SW480 (cell line): ENCODE measurements around the gene PIGA.
"Not testable (repeated sequence)": the region's sequence is repeated elsewhere in the genome, so short reads cannot be mapped to it uniquely, and the experiment has no call there.

ENCODE experiments used
- DNase-seq: peaks from one replicate; pipeline ENCODE4 v3.0.0-alpha.2; 2016; ENCODE audit warnings: low spot score

The PIGA gene

DNA sequence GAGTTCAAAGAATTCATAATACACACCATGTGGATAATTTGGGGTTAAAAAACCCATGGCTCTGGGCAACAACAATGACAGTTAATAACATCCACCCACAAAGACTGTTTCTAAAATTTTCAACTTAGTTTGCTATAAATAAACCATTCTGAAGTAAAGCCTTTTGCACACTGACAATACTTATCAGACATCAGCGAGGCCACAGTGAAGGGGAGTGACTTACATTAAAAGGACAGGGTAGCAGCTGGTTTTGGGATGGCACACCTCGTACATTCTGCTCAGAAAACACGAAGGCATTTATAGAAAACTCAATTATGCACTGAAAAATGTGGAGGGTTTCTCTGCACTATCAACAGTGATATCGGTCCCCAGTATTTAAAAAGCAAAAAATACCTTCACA is 15.0 kb downstream of the PIGA start:
- no peak for DNase-seq

GRCh38 chrX:15319075-15319474 is 16.2 kb downstream of the PIGA start:
- DNase-seq: no peak

DNA sequence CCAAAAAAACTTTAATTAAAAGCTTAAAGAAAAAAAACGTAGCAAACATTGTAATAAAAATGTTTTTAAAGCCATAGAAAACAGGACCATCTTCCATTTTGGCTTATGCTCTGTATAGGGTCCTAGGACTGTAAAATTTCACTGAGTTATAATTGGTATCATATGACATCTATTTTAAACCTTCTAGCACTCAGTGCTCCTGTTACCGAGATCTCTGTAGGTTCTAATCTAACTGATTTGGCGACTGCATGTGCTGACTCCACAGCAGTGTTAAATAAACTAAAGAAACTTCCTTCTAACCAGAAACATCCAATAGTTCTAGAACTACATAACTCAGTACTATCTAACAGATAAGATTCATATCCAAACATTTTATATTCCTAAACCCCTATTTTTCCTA is 19.8 kb downstream of the PIGA start, which contains the start of gene ASB11:
Gene ASB11, minus strand, starts transcription at position 132 of the 400 bp plus-strand sequence. Its CDS starts 35 bp downstream, at position 97.
- DNase-seq: no peak

DNA sequence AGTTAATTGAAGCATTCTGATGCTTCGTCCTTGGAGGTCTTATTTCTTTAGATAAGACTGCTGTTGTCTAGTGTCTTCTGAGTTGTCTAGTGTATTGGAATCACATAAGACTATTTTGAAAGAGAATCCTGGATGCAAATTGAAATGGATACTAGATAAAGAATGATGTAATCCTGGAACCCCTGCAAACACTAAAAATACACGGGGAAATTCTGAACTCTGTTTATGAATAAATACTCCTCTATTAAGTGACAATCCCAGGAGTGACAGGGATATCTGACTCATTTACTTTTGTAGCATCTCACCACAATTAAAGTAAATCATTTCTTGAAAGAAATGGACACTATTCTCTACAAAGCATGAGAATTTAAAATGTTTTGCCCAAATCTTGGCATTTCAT is 20.9 kb downstream of the PIGA start:
- DNase-seq: no peak

DNA sequence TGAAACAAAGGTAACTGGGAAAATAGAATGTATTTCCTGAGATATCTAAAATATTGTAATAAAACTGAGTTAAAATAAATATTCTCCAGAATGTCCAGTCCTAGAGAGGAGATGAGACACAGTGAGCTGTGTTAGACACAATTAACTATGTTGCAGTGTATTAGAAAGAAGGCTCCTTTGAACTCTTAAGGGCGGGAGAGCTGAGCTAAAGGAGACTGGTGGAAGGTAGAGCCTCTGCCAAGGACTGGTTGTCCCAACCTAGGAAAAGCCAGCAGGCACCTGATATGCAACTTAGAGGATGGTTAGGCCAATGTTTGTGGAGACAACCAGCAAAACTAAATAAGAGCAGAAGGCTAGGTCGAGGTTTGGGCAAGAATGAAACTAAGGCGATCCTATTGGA is 24.2 kb downstream of the PIGA start:
- no peak for DNase-seq

DNA sequence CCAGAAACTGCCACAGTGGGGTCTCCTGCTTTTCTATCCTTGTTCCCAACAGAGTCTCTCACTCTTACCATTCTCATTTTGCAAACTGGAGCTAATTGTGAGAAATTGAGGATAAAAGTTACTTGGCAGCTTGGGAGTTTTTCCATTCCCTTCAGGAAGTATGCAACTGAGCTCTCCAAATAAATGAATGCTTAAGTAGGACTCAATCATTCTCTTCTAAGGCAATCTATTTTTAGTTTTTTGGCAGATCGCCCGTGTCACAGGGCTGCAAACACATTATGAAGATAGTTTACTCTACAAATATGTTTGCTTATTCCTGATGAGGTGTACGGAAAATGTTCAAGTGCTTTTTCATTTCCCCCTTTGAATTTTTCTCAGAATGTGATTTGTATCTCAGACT is 25.2 kb downstream of the PIGA start:
- no peak for DNase-seq

GRCh38 chrX:15305899-15306298 is 29.4 kb downstream of the PIGA start:
- not testable (repeated sequence) for DNase-seq

- DNase-seq: no peak
Measured at GRCh38 chrX:15301924-15302323, 33.4 kb downstream of the PIGA start.

DNA sequence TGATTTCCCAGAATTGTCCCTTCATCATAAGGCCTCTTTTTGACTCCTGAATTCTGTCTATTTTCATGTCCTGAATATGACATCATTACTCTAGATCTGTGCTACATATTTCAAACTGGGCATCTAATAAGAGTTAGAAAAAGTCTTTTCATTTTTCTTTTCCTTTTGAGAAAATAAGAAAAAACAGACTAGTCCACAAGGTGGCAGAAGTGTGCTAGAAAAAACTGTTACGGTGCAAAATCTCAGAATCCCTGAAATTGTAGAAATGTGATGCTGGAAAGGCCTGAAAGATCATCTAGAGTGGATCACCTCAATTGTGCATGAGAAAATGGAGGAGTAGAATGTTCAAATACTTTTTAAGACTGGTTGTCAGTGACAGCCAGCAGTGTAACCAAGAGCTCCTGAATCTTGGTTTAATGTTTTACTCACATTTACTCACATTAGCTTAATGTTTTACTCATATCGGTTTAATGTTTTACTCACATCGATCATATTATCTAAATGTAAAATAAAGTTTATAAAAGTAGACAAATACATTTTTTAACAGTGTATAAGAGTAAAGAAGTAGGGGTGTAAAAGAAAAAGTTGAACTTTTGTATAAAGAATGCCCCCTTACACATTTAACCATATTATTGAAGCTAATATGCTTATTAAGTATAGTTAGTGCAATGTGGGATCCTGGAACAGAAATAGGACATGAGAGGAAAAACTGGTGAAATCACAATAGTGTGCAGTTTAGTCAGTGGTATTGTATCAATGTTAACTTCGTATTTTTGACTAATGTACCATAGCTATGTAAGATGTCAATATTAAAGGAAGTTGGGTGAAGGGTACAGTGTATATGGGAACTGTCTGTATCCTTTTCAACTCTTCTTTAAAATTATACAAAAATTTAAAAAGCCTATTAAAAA is 35.1 kb downstream of the PIGA start:
- peak; percentile 7 for DNase-seq

- DNase-seq: no peak
Measured at GRCh38 chrX:15298780-15299179, 36.5 kb downstream of the PIGA start.

- no peak for DNase-seq
Measured at GRCh38 chrX:15298201-15298600, 37.1 kb downstream of the PIGA start.

DNA sequence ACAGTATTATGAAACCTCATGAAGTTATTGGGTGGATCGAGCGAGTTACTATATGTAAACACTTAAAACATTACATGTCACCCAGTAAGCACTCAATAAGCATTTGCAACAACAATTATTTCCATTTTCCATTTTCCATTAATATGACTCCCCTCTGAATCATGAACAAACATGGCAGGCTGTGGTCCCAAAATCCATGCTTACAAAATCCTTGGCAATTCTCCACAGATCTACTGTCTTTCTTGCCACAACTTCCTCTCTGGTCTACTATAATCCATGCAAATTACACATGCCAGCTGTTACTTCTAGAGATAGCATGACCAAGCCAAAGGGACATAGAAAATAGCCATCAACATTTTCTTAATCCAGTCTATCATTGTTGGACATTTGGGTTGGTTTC is 41.9 kb downstream of the PIGA start:
- DNase-seq: no peak

DNA sequence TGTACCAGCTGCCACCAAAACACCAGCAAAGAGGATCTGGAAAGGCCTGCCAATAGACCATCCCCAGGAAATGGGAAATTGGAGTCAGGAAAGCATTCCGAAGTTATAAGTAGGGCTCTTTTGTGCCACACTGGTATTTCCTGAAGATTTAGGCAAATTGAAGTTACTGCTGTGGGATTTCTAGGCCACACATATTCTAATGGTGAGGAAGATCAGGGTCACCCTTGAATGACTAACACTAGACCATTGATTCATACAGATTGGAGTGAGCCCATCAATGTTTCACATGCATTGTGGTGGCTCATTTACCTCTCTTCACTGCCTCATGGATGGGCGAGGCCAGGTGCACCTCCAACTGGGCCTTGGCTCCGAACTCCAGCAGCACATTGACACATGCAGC is 42.5 kb downstream of the PIGA start:
- DNase-seq: no peak

GRCh38 chrX:15277604-15278003 is 57.7 kb downstream of the PIGA start:
- DNase-seq: no peak

DNA sequence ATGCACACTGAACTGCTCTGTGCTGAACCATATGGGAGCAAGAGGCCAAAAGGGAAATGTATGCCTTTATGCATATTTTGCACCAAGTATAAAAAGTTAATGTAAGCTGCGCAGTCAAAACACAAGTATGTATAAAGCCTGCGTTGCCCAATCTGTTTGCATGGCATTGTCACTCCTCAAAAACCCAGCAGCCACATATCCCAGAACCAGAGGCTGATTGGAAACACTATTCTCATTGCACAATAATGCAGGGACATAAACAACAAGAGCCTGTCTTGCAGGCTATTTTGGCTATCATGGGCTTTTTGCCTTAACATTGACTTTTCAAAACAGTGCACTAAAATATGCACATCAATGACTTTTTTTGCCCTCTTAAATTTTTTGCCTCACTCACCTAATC is 60.4 kb downstream of the PIGA start:
- DNase-seq: no peak

DNA sequence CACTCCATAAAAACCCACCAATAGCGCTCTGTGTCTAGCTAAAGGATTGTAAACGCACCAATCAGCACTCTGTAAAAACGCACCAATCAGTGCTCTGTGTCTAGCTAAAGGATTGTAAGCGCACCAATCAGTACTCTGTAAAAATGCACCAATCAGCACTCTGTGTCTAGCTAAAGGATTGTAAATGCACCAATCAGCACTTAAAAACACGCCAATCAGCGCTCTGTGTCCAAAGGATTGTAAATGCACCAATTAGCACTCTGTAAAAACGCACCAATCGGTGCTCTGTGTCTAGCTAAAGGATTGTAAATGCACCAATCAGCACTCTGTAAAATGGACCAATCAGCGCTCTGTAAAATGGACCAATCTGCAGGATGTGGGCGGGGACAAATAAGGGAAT is 62.0 kb downstream of the PIGA start:
- not testable (repeated sequence) for DNase-seq

DNA sequence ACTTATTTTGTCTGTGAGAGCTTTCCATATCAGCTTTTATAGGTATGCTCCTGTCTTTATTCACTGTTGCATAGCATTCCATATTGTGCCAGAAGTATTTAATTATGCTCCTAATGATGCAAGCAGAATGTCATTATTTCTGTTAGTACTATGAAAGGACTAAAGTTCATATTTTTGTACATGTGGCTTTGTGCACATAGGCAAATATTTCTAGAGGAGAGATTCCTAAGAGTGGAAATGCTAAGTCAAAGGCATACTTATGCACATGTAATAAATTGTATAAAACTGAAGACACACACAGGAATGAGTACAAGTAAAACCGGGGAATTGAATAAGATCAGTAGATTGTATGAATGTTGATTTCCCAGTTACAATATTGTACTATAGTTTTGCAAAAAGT is 63.6 kb downstream of the PIGA start:
- DNase-seq: no peak

DNA sequence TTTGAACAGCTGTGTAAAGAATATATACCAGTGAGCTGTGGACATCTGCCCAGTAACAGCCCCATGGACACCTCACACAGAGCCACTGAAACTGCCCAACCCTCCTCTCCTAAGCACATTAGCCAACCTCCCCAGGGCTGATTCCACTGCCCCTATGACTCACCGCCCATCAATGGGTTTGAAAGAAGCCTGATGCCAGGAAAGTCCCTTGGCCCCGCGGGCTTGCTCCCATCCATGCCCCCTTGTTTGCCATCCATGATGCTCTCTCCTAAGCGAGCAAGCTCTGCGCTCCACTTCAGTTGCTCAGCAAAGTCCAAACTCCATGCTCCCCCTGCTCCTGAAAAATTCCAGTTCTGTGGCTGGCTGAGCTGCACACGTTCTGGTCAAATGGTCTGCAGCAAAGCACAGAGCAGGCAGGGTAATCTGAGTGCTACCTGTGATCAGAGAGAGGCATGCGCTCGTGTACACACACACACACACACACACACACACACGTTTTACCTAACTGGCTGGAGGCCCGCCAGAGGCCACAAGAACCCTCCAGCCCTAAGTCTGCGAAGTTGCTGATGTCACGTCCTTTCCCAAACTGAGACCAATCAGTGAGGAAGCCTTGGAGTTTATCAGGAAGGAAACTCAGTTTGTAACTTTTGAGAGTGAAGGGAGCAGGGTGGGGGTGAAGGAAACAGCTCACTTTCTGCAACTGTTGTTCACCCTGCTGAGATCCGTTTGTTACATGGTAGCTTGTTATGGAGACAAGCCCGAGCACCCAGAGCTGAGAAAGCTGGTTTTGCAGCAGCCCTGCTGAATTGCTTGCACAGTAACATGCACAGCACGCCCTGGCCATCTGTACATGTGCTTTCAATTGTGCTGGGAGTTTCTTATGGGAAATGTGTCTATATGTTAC is 65.5 kb downstream of the PIGA start, which contains the start of gene ASB9:
Gene ASB9, minus strand, starts transcription at position 466 of the 904 bp plus-strand sequence. Its CDS starts 209 bp downstream, at position 257.
- DNase-seq: peak; percentile 78
